HG02571 (cell line): Measurements from ENCODE around the gene CHODL.

Source experiments
- ATAC-seq: cut with Tn5 transposase; IDR thresholded peaks from one replicate; pipeline ENCODE4 v1.9.1; 2021; ENCODE audit warnings: mild to moderate bottlenecking, moderate library complexity; ENCODE audit not compliant: unreplicated experiment

CHODL gene

GRCh38 chr21:18244671-18245463, at the start of gene CHODL:
TSS of gene CHODL (plus strand) at chr21:18244833. CDS start at chr21:18245224, 391 bp downstream.
- ATAC-seq = no peak

- no peak for ATAC-seq
These were observed 39.7 kb upstream of the CHODL start for GRCh38 chr21:18204931-18205330.

GRCh38 chr21:18218331-18218730, 26.3 kb upstream of the CHODL start:
- no peak for ATAC-seq

GRCh38 chr21:18220498-18220897, 24.1 kb upstream of the CHODL start:
- no peak for ATAC-seq

GRCh38 chr21:18222346-18222745, 22.3 kb upstream of the CHODL start:
- ATAC-seq = no peak

- no peak for ATAC-seq
These were observed 16.4 kb upstream of the CHODL start for GRCh38 chr21:18228060-18228739.

GRCh38 chr21:18235545-18235944, 9.1 kb upstream of the CHODL start:
- no peak for ATAC-seq

- no peak for ATAC-seq
These were observed 883 bp downstream of the CHODL start for GRCh38 chr21:18245464-18245967.

- no peak for ATAC-seq
These were observed 3.5 kb downstream of the CHODL start for GRCh38 chr21:18248171-18248570.

GRCh38 chr21:18249672-18250071, 5.0 kb downstream of the CHODL start:
- no peak for ATAC-seq

- ATAC-seq = no peak
These were observed 6.4 kb downstream of the CHODL start for GRCh38 chr21:18251065-18251464.

GRCh38 chr21:18252256-18252655, 7.6 kb downstream of the CHODL start:
- ATAC-seq = no peak

GRCh38 chr21:18252680-18253079, 8.0 kb downstream of the CHODL start:
- ATAC-seq = no peak

- ATAC-seq = no peak
These were observed 8.6 kb downstream of the CHODL start for GRCh38 chr21:18253221-18253620.

GRCh38 chr21:18253799-18254198, 9.2 kb downstream of the CHODL start:
- no peak for ATAC-seq

- ATAC-seq = no peak
These were observed 21.3 kb downstream of the CHODL start for GRCh38 chr21:18265944-18266343.

GRCh38 chr21:18267496-18267895, 22.9 kb downstream of the CHODL start:
- ATAC-seq = no peak

- no peak for ATAC-seq
These were observed 24.3 kb downstream of the CHODL start for GRCh38 chr21:18268906-18269305.

- ATAC-seq = no peak
These were observed 25.2 kb downstream of the CHODL start for GRCh38 chr21:18269856-18270255.

GRCh38 chr21:18273400-18273799, 28.8 kb downstream of the CHODL start:
- no peak for ATAC-seq

GRCh38 chr21:18274370-18274769, 29.7 kb downstream of the CHODL start:
- ATAC-seq = no peak

- no peak for ATAC-seq
These were observed 31.1 kb downstream of the CHODL start for GRCh38 chr21:18275781-18276180.
